Astrocyte (in vitro differentiated cells and primary cell): Measurements from ENCODE around the gene HBM.

Experiments
- EZH2 ChIP-seq: IDR thresholded peaks from 2 replicates; pipeline ENCODE4 v1.6.1; 2012; ENCODE audit warnings: mild to moderate bottlenecking, low read length, inconsistent platforms; ENCODE audit not compliant: insufficient read depth
- TF ChIP-seq, protein P1 (sequence below): IDR thresholded peaks from 2 replicates; pipeline ENCODE4 v1.5.1; 2011; ENCODE audit warnings: low read depth, mild to moderate bottlenecking, inconsistent platforms, low read length, moderate library complexity; ENCODE audit not compliant: insufficient read depth

- TF ChIP-seq, protein P1, sequence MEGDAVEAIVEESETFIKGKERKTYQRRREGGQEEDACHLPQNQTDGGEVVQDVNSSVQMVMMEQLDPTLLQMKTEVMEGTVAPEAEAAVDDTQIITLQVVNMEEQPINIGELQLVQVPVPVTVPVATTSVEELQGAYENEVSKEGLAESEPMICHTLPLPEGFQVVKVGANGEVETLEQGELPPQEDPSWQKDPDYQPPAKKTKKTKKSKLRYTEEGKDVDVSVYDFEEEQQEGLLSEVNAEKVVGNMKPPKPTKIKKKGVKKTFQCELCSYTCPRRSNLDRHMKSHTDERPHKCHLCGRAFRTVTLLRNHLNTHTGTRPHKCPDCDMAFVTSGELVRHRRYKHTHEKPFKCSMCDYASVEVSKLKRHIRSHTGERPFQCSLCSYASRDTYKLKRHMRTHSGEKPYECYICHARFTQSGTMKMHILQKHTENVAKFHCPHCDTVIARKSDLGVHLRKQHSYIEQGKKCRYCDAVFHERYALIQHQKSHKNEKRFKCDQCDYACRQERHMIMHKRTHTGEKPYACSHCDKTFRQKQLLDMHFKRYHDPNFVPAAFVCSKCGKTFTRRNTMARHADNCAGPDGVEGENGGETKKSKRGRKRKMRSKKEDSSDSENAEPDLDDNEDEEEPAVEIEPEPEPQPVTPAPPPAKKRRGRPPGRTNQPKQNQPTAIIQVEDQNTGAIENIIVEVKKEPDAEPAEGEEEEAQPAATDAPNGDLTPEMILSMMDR, result no peak
- no peak for TF ChIP-seq EZH2
Observed at GRCh38 chr16:133716-134115, 32.1 kb upstream of the HBM start.
